ENCODE data around the gene CCDC179.

The CCDC179 gene

GRCh38 chr11:22807855-22808570 lies 52.3 kb downstream of the CCDC179 start:
- DNase-seq (ENCODE audit: low spot score): no peak

DNA sequence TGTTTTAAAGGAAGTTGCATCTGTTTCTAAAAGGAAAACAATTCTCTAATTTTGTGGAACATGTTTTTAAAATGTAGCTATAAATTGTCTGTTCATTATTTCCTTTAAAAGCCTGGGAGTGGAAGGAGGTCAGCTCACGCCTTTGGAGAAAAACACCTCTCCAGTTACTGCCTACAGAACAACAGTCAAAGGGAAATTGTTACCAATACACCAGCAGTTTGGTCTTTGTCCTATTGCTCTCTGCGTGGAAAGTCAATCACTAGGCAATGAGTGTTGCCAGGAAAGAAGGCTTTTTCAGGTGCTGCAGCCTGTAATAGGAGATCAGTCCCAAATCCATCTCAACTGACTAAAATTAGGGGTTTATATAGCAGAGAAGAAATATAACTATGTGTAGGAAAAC lies 52.9 kb downstream of the CCDC179 start:
- DNase-seq (ENCODE audit: low spot score): no peak

GRCh38 chr11:22802861-22803260 lies 57.4 kb downstream of the CCDC179 start:
- no peak for DNase-seq (ENCODE audit: low spot score)

DNA sequence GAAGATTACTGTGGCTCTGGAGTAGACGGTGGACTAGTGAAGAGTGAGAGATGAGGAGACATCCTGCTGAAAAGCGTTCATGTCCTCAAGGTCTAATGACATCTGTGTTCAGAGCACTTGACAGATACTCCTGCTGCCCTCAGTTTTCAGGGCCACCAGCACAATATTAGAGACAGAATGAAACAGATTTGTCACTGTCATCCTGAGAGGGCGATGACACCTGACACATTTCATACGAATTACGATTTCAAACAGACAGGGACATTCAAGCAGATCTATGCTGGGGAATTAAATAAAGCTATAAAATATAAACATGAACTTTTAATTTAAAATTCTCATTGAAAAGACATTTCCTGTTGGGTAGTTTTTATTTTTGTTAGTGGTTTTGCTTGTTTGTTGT lies 59.8 kb downstream of the CCDC179 start:
- DNase-seq (ENCODE audit: low spot score): no peak

DNA sequence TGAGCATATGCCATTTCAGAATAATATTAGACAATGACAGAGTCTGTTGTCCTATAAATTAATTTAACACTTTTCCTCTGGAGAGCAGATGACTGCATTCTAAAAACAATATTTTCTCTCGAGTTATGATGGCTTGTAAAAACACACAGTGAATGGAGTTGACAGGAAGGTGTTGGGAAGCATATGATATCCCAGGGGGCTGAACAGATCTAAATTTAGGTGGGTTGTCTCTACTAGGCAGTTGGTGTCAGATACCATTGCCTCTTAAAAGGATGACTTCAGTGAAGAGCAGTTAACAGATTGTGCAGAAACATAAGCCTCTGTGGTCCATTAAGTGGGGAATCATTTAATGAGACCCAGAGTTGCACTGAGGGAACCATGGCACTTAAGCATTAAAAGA lies 61.4 kb downstream of the CCDC179 start:
- DNase-seq (ENCODE audit: low spot score): no peak

DNA sequence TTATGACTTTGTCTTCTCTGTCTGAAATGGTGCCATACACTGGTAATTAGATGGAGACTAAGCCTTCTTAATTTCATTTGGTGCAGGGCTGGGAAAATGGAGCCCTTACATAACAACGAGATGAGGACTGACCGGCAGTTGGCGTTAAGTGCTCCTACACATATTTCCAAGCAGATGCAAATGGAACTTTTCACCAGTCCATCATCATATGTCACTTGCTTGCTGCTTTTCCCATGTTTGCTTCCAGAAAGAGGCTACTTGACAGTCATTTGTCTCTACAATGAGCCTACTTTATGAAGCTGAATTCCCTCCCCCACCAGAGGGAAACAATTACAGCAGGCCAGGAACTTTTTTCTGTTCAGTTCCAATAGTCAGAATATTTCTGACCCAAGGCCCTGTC lies 63.2 kb downstream of the CCDC179 start:
- no peak for DNase-seq (ENCODE audit: low spot score)

Data from CD4-positive, alpha-beta T cell treated with Interleukin-2 at 100 ng/mL for 4 hours (primary cell).